OCI-M2 (cell line): Measurements from ENCODE around the gene C9.
"Not testable (repeated sequence)": the region's sequence is repeated elsewhere in the genome, so short reads cannot be mapped to it uniquely, and the experiment has no call there.

Experiments used
- DNase-seq: peaks from one replicate; lab custom pipeline; 2025; ENCODE audit not compliant: unreplicated experiment; lab: John Stamatoyannopoulos, UW

The C9 gene

GRCh38 chr5:39264528-39264927 is 99.8 kb downstream of the C9 start:
- no peak for DNase-seq

- DNase-seq: no peak
Observed at GRCh38 chr5:39262981-39263380, 101.3 kb downstream of the C9 start.

- no peak for DNase-seq
Observed at GRCh38 chr5:39260095-39260494, 104.2 kb downstream of the C9 start.

GRCh38 chr5:39257554-39257953 is 106.7 kb downstream of the C9 start:
- DNase-seq: no peak

- DNase-seq: no peak
Observed at GRCh38 chr5:39256477-39257235, 107.6 kb downstream of the C9 start.

GRCh38 chr5:39255406-39255805 is 108.9 kb downstream of the C9 start:
- DNase-seq: no peak

GRCh38 chr5:39254671-39255070 is 109.6 kb downstream of the C9 start:
- no peak for DNase-seq

- DNase-seq: no peak
Observed at GRCh38 chr5:39253196-39253595, 111.1 kb downstream of the C9 start.

- DNase-seq: no peak
Observed at GRCh38 chr5:39249564-39250274, 114.6 kb downstream of the C9 start.

GRCh38 chr5:39249069-39249468 is 115.2 kb downstream of the C9 start:
- DNase-seq: no peak

GRCh38 chr5:39240750-39241149 is 123.5 kb downstream of the C9 start:
- no peak for DNase-seq

- no peak for DNase-seq
Observed at GRCh38 chr5:39238366-39239105, 125.8 kb downstream of the C9 start.

GRCh38 chr5:39236718-39237117 is 127.6 kb downstream of the C9 start:
- no peak for DNase-seq

- no peak for DNase-seq
Observed at GRCh38 chr5:39235648-39236047, 128.6 kb downstream of the C9 start.

- DNase-seq: not testable (repeated sequence)
Observed at GRCh38 chr5:39234494-39234893, 129.8 kb downstream of the C9 start.
